Activated naive CD4-positive, alpha-beta T cell treated with anti-CD3 and anti-CD28 coated beads, Interleukin-2, amount 50 U/mL, for 72 hours (primary cell): Measurements from ENCODE around the gene NAA40. TPM values are rescaled to one million over a fixed set of nuclear protein-coding genes. Genes with fewer than 3 reads are reported as not detected.

Experiments
- total RNA-seq, 2 donors: library from RNA; stranded (reverse); gene quantifications; one replicate each; pipeline ENCODE4 v1.2.3, GENCODE V29; 2022

The NAA40 gene
- total RNA-seq, 2 donors from 2014 or later = 23.5 to 25.4 TPM

Other genes starting within 250 kb of the NAA40 start
- 1 to 10 TPM in 1 of 2 donors, under 1 TPM in 1; 0.16 to 2.2 TPM for gene ZFTA, start 170.2 kb upstream of the NAA40 start, total RNA-seq
- gene SPINDOC, start 125.5 kb upstream of the NAA40 start, total RNA-seq = 10 to 100 TPM; 30.8 to 39.0 TPM
- gene MARK2, start 99.9 kb upstream of the NAA40 start, total RNA-seq = 10 to 100 TPM; 26.6 to 30.6 TPM
- under 1 TPM; 0.09 to 0.99 TPM for gene RCOR2, start 21.8 kb upstream of the NAA40 start, total RNA-seq
- gene COX8A, start 35.6 kb downstream of the NAA40 start, total RNA-seq = 100 to 1,000 TPM; 498 to 568 TPM
- 10 to 100 TPM; 60.0 to 86.4 TPM for gene OTUB1, start 47.4 kb downstream of the NAA40 start, total RNA-seq
- gene FLRT1, start 96.9 kb downstream of the NAA40 start, total RNA-seq = not detected
- 10 to 100 TPM; 11.0 to 25.3 TPM for gene MACROD1, start 227.1 kb downstream of the NAA40 start, total RNA-seq
- gene STIP1, start 247.2 kb downstream of the NAA40 start, total RNA-seq = 100 to 1,000 TPM; 328 to 366 TPM